K562 (cell line): ENCODE results near the gene LINGO3. TPM values are rescaled to one million over a fixed set of nuclear protein-coding genes. Genes with fewer than 3 reads are reported as not detected.
A peak's percentile ranks its signal among the peaks of the same experiment; 100 is the strongest.

Source experiments
- ATAC-seq: fragments of 200-7000 bp; cut with Tn5 transposase; 3 replicates; pipeline ENCODE4 v1.9.1; 2020; ENCODE audit warnings: moderate library complexity
- BruUV-seq: library from RNA; stranded (reverse); fragments of 400-500 nt; replicated peaks from 2 replicates; lab custom pipeline; 2021; lab: Mats Ljungman, UMichigan
- CTCF ChIA-PET: fragments of 300-600 bp; formaldehyde crosslinking; extraction: SDS; loops from one replicate; lab custom pipeline; 2021; ENCODE audit warnings: low intra/inter-chr PET ratio; lab: Yijun Ruan, JAX
- POLR2A ChIA-PET: fragments of 300-600, 350-650 bp; sonication (Branson Sonifier 250); formaldehyde crosslinking; extraction: SDS; loops from one replicate; lab custom pipeline; 2021; ENCODE audit warnings: antibody characterized with exemption, inconsistent platforms; lab: Yijun Ruan, JAX
- DNase-seq, 4 experiments: peaks; one replicate each; pipeline versions ENCODE4 v3.0.0 to v3.0.0-alpha.2; 2011 to 2018; ENCODE audit warnings: low spot score in 3 of 4, mixed read lengths in 3 of 4; ENCODE audit errors: extremely low read depth in 1 of 4
- FAIRE-seq: peaks from 2 replicates; lab custom pipeline; 2011; peaks lifted over from hg19 to GRCh38; lab: Jason Lieb, UNC
- H2AFZ ChIP-seq: 2 replicates; pipeline ENCODE4 v1.6.0; 2011; ENCODE audit warnings: low read depth, low read length, control low read depth, inconsistent platforms
- H3K27ac ChIP-seq: fragments of 200-600 bp; 3 replicates; pipeline ENCODE4 v1.8.0; 2011; ENCODE audit warnings: low read depth, mild to moderate bottlenecking, control low read depth, inconsistent platforms, low read length, moderate library complexity, mixed read lengths; ENCODE audit errors: extremely low read depth
- H3K27me3 ChIP-seq, 2 experiments: fragments of 300-600 bp in 1 of 2; 2 replicates in 1 of 2; 3 replicates in 1 of 2; pipeline versions ENCODE4 v1.6.0 to v1.8.0; 2011; ENCODE audit warnings: inconsistent platforms in 2 of 2, low read length in 2 of 2, mild to moderate bottlenecking in 1 of 2, mixed read lengths in 1 of 2, moderate library complexity in 1 of 2; ENCODE audit not compliant: control insufficient read depth in 2 of 2, insufficient read depth in 2 of 2
- H3K36me3 ChIP-seq: fragments of 300-600 bp; 3 replicates; pipeline ENCODE4 v1.8.0; 2011; ENCODE audit warnings: mild to moderate bottlenecking, low read length, inconsistent platforms; ENCODE audit not compliant: control insufficient read depth, insufficient read depth
- H3K4me1 ChIP-seq, 2 experiments: fragments of 200-600 bp in 1 of 2; replicated peaks in 1 of 2; 2 replicates in 1 of 2; 3 replicates in 1 of 2; pipeline versions ENCODE4 v1.5.1 to v1.8.0; 2011; ENCODE audit warnings: inconsistent platforms in 2 of 2, low read length in 2 of 2, mild to moderate bottlenecking in 1 of 2, mixed read lengths in 1 of 2, moderate library complexity in 1 of 2; ENCODE audit not compliant: control insufficient read depth in 2 of 2, insufficient read depth in 2 of 2
- H3K4me2 ChIP-seq: 2 replicates; pipeline ENCODE4 v1.6.1; 2011; ENCODE audit warnings: low read length, control low read depth, inconsistent platforms, mixed read lengths; ENCODE audit not compliant: insufficient read depth
- H3K4me3 ChIP-seq: fragments of 200-600 bp; sonication (generic), shearing (Covaris generic); 2 replicates; pipeline ENCODE4 v1.5.1; 2016; ENCODE audit warnings: control low read depth, inconsistent platforms
- H3K79me2 ChIP-seq: fragments of 200-600 bp; 3 replicates; pipeline ENCODE4 v1.8.0; 2011; ENCODE audit warnings: low read length, inconsistent platforms; ENCODE audit not compliant: control insufficient read depth, insufficient read depth
- H3K9ac ChIP-seq, 2 experiments: 2 replicates each; pipeline versions ENCODE4 v1.6.0 to v1.6.1; 2011; ENCODE audit warnings: low read depth in 2 of 2, low read length in 2 of 2, control low read depth in 1 of 2, inconsistent platforms in 1 of 2, mild to moderate bottlenecking in 1 of 2, mixed read lengths in 1 of 2; ENCODE audit not compliant: insufficient read depth in 1 of 2
- H3K9me1 ChIP-seq: one replicate; pipeline ENCODE4 v1.6.0; 2011; ENCODE audit warnings: inconsistent platforms, mild to moderate bottlenecking, low read length, moderate library complexity; ENCODE audit not compliant: control insufficient read depth, insufficient read depth
- H3K9me3 ChIP-seq: replicated peaks from 2 replicates; pipeline ENCODE4 v1.5.1; 2011; ENCODE audit warnings: low read depth, low read length, inconsistent platforms; ENCODE audit not compliant: control insufficient read depth, insufficient read depth
- H4K20me1 ChIP-seq: replicated peaks from 2 replicates; pipeline ENCODE4 v1.6.1; 2011; ENCODE audit warnings: low read length, inconsistent platforms, mixed read lengths; ENCODE audit not compliant: control insufficient read depth, insufficient read depth
- RBFOX2 ChIP-seq: fragments of 200-400 bp; formaldehyde crosslinking; IDR thresholded peaks from 2 replicates; pipeline ENCODE4 v1.6.1; 2017; ENCODE audit warnings: low read depth, mild to moderate bottlenecking, low read length, moderate library complexity
- SMARCA4 ChIP-seq: fragments of 450-650 bp; IDR thresholded peaks from 2 replicates; pipeline ENCODE4 v1.6.1; 2016
- ZBTB33 ChIP-seq: sonication (generic); formaldehyde crosslinking; IDR thresholded peaks from 2 replicates; pipeline ENCODE4 v1.8.1; 2023; ENCODE audit warnings: mild to moderate bottlenecking, missing genetic modification reagents
- WGBS: fragments of 100-300 bp; shearing (Covaris generic); methylation state at CpG from one replicate; pipeline ENCODE4 v1.1.6; 2016; ENCODE audit warnings: low coverage, mixed read lengths; ENCODE audit not compliant: insufficient coverage; ENCODE audit errors: missing lambda C conversion rate; 5-methylcytosine and 5-hydroxymethylcytosine counted together
- in situ Hi-C: fragments of 300-500 bp; cut with MboI; formaldehyde crosslinking; loops from 4 replicates; pipeline ENCODE4 v1.15.0; 2018; ENCODE audit warnings: inconsistent platforms, mixed read lengths
- intact Hi-C: fragments of 100-400 bp; cut with micrococcal nuclease; formaldehyde crosslinking; loops from 2 replicates; pipeline ENCODE4 v1.14.2; 2022
- polyA plus RNA-seq, 8 experiments: library from polyadenylated mRNA; depleted of rRNA in 4 of 8; stranded (reverse) in 5 of 8; unstranded in 3 of 8; fragments of >200 nt; fragmentation: Nextera tagmentation in 2 of 8; fragmentation: Illumina TruSeq in 1 of 8; extraction: Ambion mirVana in 2 of 8; extraction: Trizol in 1 of 8; gene quantifications; 2 replicates each; pipeline versions ENCODE4 v1.2.1 to v1.2.3, GENCODE V29; 2011 to 2014; ENCODE audit warnings: inconsistent platforms in 1 of 8, missing spikeins in 1 of 8
- total RNA-seq, 7 experiments: library from RNA; depleted of rRNA in 6 of 7; stranded (reverse); fragments of >200 nt in 6 of 7; fragmentation: Illumina TruSeq in 2 of 7; extraction: Trizol in 2 of 7; gene quantifications; 2 replicates each; pipeline versions ENCODE4 v1.2.1 to v1.2.3, GENCODE V29; 2011 to 2021; ENCODE audit warnings: low replicate concordance in 1 of 7

The LINGO3 gene
- total and polyA plus RNA-seq, 9 of the 15 experiments (the other 6 are each of a cell fraction or from before 2014, with no cell fraction given), result 0.03 to 0.05 (median 0.03) TPM; not detected in 6

GRCh38 chr19:2338751-2339643 lies 31.0 kb upstream of the LINGO3 start:
- ChIA-PET CTCF (no interaction called here), POLR2A (no interaction called here)
- FAIRE-seq (no peak), ATAC-seq (no peak), DNase-seq (no peak)
- H4K20me1 ChIP-seq, result no peaks in the 10 kb centered on the region
- H3K9me3 ChIP-seq, result peaks cover 2% of the 10 kb centered on the region
- 0 out of 4 replicates have a peak overlapping the region, but pooled peaks of 1 of the 2 experiments have one; percentile 35 for H3K9ac ChIP-seq
- intact Hi-C loops, result no loop called here
- H3K36me3 ChIP-seq, result peaks cover 44% of the 10 kb centered on the region; the same call in 2 of the 3 replicates
- peaks cover 5 to 75% of the 10 kb centered on the region in 2 experiments; a peak in 3 of 5 replicates for H3K4me1 ChIP-seq
- 96% methylated on average over 30 of the region's 54 CpGs for WGBS
- no peak overlapping the region for H3K4me3 ChIP-seq
- H3K27me3 ChIP-seq, result no peaks in the 10 kb centered on the region
- H3K4me2 ChIP-seq, result no peak overlapping the region
- H3K79me2 ChIP-seq, result peaks cover 30% of the 10 kb centered on the region
- no peaks in the 10 kb centered on the region for H3K9me1 ChIP-seq
- in situ Hi-C loops, result no loop called here
- H2AFZ ChIP-seq, result no peak overlapping the region
- no TSS peak for BruUV-seq
- TF ChIP-seq ZBTB33 (CRISPR knock-in tag) (0 out of 2 replicates have a peak, but pooled peaks have one; percentile 47), SMARCA4 (no peak), RBFOX2 (peak; percentile 30; the same call in 1 of the 2 replicates)
- no peak overlapping the region for H3K27ac ChIP-seq
